ENCODE results near the gene UNC5A.

UNC5A gene

GRCh38 chr5:176881816-176882566 is 71.6 kb downstream of the UNC5A start:
- Histone ChIP-seq H3K79me2 (ENCODE audit: control insufficient read depth, insufficient read depth, low read length, poor library complexity) (no peaks in the 10 kb centered on the region), H4K12ac (ENCODE audit: low read depth, low read length) (no peak overlapping the region), H2AFZ (ENCODE audit: insufficient read depth, low read length, poor library complexity) (no peak overlapping the region), H3K79me1 (ENCODE audit: low read length) (no peaks in the 10 kb centered on the region), H3K27me3 (ENCODE audit: insufficient read depth, low read length) (no peaks in the 10 kb centered on the region), H3K18ac (ENCODE audit: low read length) (no peak overlapping the region), H4K91ac (ENCODE audit: low read depth, low read length) (no peak overlapping the region), H3K23ac (ENCODE audit: low read length) (no peak overlapping the region), H3K4ac (ENCODE audit: low read depth, low read length) (no peak overlapping the region), H3K9ac (ENCODE audit: low read length) (no peak overlapping the region), H3K27ac (ENCODE audit: low read depth, low read length) (no peak overlapping the region), H3K4me3 (ENCODE audit: low read depth, low read length) (no peak overlapping the region), H2BK5ac (ENCODE audit: low read depth, low read length, poor library complexity) (no peak overlapping the region), H3K36me3 (ENCODE audit: control insufficient read depth in 1 of 2, insufficient read depth in 2 of 2, low read length in 2 of 2) (no peaks in the 10 kb centered on the region), H2AK5ac (ENCODE audit: low read length) (no peak overlapping the region), H2BK120ac (ENCODE audit: insufficient read depth, low read length, poor library complexity) (no peak overlapping the region), H4K8ac (ENCODE audit: low read depth, low read length) (no peak overlapping the region), H3K9me3 (ENCODE audit: insufficient read depth, low read depth, low read length) (peaks cover 8% of the 10 kb centered on the region), H3K14ac (ENCODE audit: low read length) (no peak overlapping the region), H3K4me2 (ENCODE audit: low read length) (no peak overlapping the region), H2BK12ac (ENCODE audit: low read length) (no peak overlapping the region), H3K4me1 (ENCODE audit: control insufficient read depth in 1 of 2, insufficient read depth in 2 of 2, low read length in 2 of 2) (no peaks in the 10 kb centered on the region)
- DNase-seq = no peak
- whole genome bisulfite sequencing (ENCODE audit: extremely low coverage, insufficient coverage, insufficient read length) = no CpG with 5 or more reads among the region's 25 CpGs

- WGBS (ENCODE audit: extremely low coverage, insufficient coverage, insufficient read length) = no CpG with 5 or more reads among the region's 6 CpGs
- Histone ChIP-seq H3K4me2 (ENCODE audit: low read length) (no peak overlapping the region), H3K18ac (ENCODE audit: low read length) (no peak overlapping the region), H2AK5ac (ENCODE audit: low read length) (no peak overlapping the region), H3K27me3 (ENCODE audit: insufficient read depth, low read length) (no peaks in the 10 kb centered on the region), H3K9me3 (ENCODE audit: insufficient read depth, low read depth, low read length) (peaks cover 8% of the 10 kb centered on the region), H2AFZ (ENCODE audit: insufficient read depth, low read length, poor library complexity) (no peak overlapping the region), H3K79me2 (ENCODE audit: control insufficient read depth, insufficient read depth, low read length, poor library complexity) (no peaks in the 10 kb centered on the region), H3K9ac (ENCODE audit: low read length) (no peak overlapping the region), H3K23ac (ENCODE audit: low read length) (no peak overlapping the region), H3K27ac (ENCODE audit: low read depth, low read length) (no peak overlapping the region), H4K12ac (ENCODE audit: low read depth, low read length) (no peak overlapping the region), H3K36me3 (ENCODE audit: control insufficient read depth in 1 of 2, insufficient read depth in 2 of 2, low read length in 2 of 2) (no peaks in the 10 kb centered on the region), H3K14ac (ENCODE audit: low read length) (no peak overlapping the region), H2BK12ac (ENCODE audit: low read length) (no peak overlapping the region), H3K79me1 (ENCODE audit: low read length) (no peaks in the 10 kb centered on the region), H3K4me3 (ENCODE audit: low read depth, low read length) (no peak overlapping the region), H2BK120ac (ENCODE audit: insufficient read depth, low read length, poor library complexity) (no peak overlapping the region), H4K8ac (ENCODE audit: low read depth, low read length) (no peak overlapping the region), H2BK5ac (ENCODE audit: low read depth, low read length, poor library complexity) (no peak overlapping the region), H3K4ac (ENCODE audit: low read depth, low read length) (no peak overlapping the region), H4K91ac (ENCODE audit: low read depth, low read length) (no peak overlapping the region), H3K4me1 (ENCODE audit: control insufficient read depth in 1 of 2, insufficient read depth in 2 of 2, low read length in 2 of 2) (no peaks in the 10 kb centered on the region)
- no peak for DNase-seq
Measured at GRCh38 chr5:176882567-176882903, 72.2 kb downstream of the UNC5A start.

GRCh38 chr5:176883700-176884570 is 73.6 kb downstream of the UNC5A start:
- Histone ChIP-seq H3K18ac (ENCODE audit: low read length) (no peak overlapping the region), H3K23ac (ENCODE audit: low read length) (no peak overlapping the region), H3K4me2 (ENCODE audit: low read length) (no peak overlapping the region), H2BK5ac (ENCODE audit: low read depth, low read length, poor library complexity) (no peak overlapping the region), H3K9me3 (ENCODE audit: insufficient read depth, low read depth, low read length) (peaks cover 8% of the 10 kb centered on the region), H3K9ac (ENCODE audit: low read length) (no peak overlapping the region), H3K14ac (ENCODE audit: low read length) (no peak overlapping the region), H3K27me3 (ENCODE audit: insufficient read depth, low read length) (no peaks in the 10 kb centered on the region), H2AK5ac (ENCODE audit: low read length) (no peak overlapping the region), H3K79me2 (ENCODE audit: control insufficient read depth, insufficient read depth, low read length, poor library complexity) (no peaks in the 10 kb centered on the region), H3K4ac (ENCODE audit: low read depth, low read length) (no peak overlapping the region), H4K91ac (ENCODE audit: low read depth, low read length) (no peak overlapping the region), H4K8ac (ENCODE audit: low read depth, low read length) (no peak overlapping the region), H4K12ac (ENCODE audit: low read depth, low read length) (no peak overlapping the region), H3K27ac (ENCODE audit: low read depth, low read length) (no peak overlapping the region), H2BK120ac (ENCODE audit: insufficient read depth, low read length, poor library complexity) (no peak overlapping the region), H3K4me3 (ENCODE audit: low read depth, low read length) (no peak overlapping the region), H3K36me3 (ENCODE audit: control insufficient read depth in 1 of 2, insufficient read depth in 2 of 2, low read length in 2 of 2) (no peaks in the 10 kb centered on the region), H3K4me1 (ENCODE audit: control insufficient read depth in 1 of 2, insufficient read depth in 2 of 2, low read length in 2 of 2) (no peaks in the 10 kb centered on the region), H2AFZ (ENCODE audit: insufficient read depth, low read length, poor library complexity) (no peak overlapping the region), H2BK12ac (ENCODE audit: low read length) (no peak overlapping the region), H3K79me1 (ENCODE audit: low read length) (no peaks in the 10 kb centered on the region)
- no peak for DNase-seq
- no CpG with 5 or more reads among the region's 17 CpGs for WGBS (ENCODE audit: extremely low coverage, insufficient coverage, insufficient read length)

- H2BK12ac ChIP-seq (ENCODE audit: low read length) = no peak overlapping the region
- no peak for DNase-seq
- no peak overlapping the region for H3K4ac ChIP-seq (ENCODE audit: low read depth, low read length)
- H3K18ac ChIP-seq (ENCODE audit: low read length) = no peak overlapping the region
- H3K4me2 ChIP-seq (ENCODE audit: low read length) = no peak overlapping the region
- H2BK120ac ChIP-seq (ENCODE audit: insufficient read depth, low read length, poor library complexity) = no peak overlapping the region
- no CpG with 5 or more reads among the region's 4 CpGs for WGBS (ENCODE audit: extremely low coverage, insufficient coverage, insufficient read length)
- no peak overlapping the region for H3K14ac ChIP-seq (ENCODE audit: low read length)
- H3K4me1 ChIP-seq (ENCODE audit: control insufficient read depth in 1 of 2, insufficient read depth in 2 of 2, low read length in 2 of 2) = no peaks in the 10 kb centered on the region
- no peaks in the 10 kb centered on the region for H3K79me2 ChIP-seq (ENCODE audit: control insufficient read depth, insufficient read depth, low read length, poor library complexity)
- no peak overlapping the region for H4K91ac ChIP-seq (ENCODE audit: low read depth, low read length)
- no peak overlapping the region for H3K9ac ChIP-seq (ENCODE audit: low read length)
- no peaks in the 10 kb centered on the region for H3K27me3 ChIP-seq (ENCODE audit: insufficient read depth, low read length)
- peaks cover 10% of the 10 kb centered on the region for H3K9me3 ChIP-seq (ENCODE audit: insufficient read depth, low read depth, low read length)
- H3K4me3 ChIP-seq (ENCODE audit: low read depth, low read length) = no peak overlapping the region
- no peak overlapping the region for H2AFZ ChIP-seq (ENCODE audit: insufficient read depth, low read length, poor library complexity)
- H3K27ac ChIP-seq (ENCODE audit: low read depth, low read length) = no peak overlapping the region
- no peaks in the 10 kb centered on the region for H3K36me3 ChIP-seq (ENCODE audit: control insufficient read depth in 1 of 2, insufficient read depth in 2 of 2, low read length in 2 of 2)
- H4K12ac ChIP-seq (ENCODE audit: low read depth, low read length) = no peak overlapping the region
- H2BK5ac ChIP-seq (ENCODE audit: low read depth, low read length, poor library complexity) = no peak overlapping the region
- H3K79me1 ChIP-seq (ENCODE audit: low read length) = no peaks in the 10 kb centered on the region
- H4K8ac ChIP-seq (ENCODE audit: low read depth, low read length) = no peak overlapping the region
- no peak overlapping the region for H2AK5ac ChIP-seq (ENCODE audit: low read length)
- no peak overlapping the region for H3K23ac ChIP-seq (ENCODE audit: low read length)
Measured at GRCh38 chr5:176884571-176884890, 74.2 kb downstream of the UNC5A start.

Data from trophoblast cell (in vitro differentiated cells and primary cell).